GM23248 (cell line): Measurements from ENCODE around the gene SNX15. TPM values are rescaled to one million over a fixed set of nuclear protein-coding genes. Genes with fewer than 3 reads are reported as not detected.

Experiments used
- DNase-seq: peaks from one replicate; pipeline ENCODE4 v3.0.0-alpha.2; 2015
- H2AFZ ChIP-seq: fragments of 200-600 bp; sonication (generic); 2 replicates; pipeline ENCODE4 v1.6.1; 2016; ENCODE audit warnings: antibody characterized with exemption
- H3F3A ChIP-seq: fragments of 200-600 bp; sonication (generic); 2 replicates; pipeline ENCODE4 v1.6.1; 2016; ENCODE audit warnings: mild to moderate bottlenecking, antibody characterized with exemption, mixed run types; ENCODE audit not compliant: insufficient read depth
- H3K27ac ChIP-seq: fragments of 200-600 bp; sonication (generic); 2 replicates; pipeline ENCODE4 v1.5.1; 2016; ENCODE audit warnings: mild to moderate bottlenecking
- H3K27me3 ChIP-seq: fragments of 200-600 bp; sonication (generic); replicated peaks from 2 replicates; pipeline ENCODE4 v1.6.1; 2016; ENCODE audit warnings: mild to moderate bottlenecking; ENCODE audit not compliant: insufficient read depth
- H3K36me3 ChIP-seq: fragments of 200-600 bp; sonication (generic); 2 replicates; pipeline ENCODE4 v1.6.1; 2016; ENCODE audit warnings: low read depth, mild to moderate bottlenecking
- H3K4me1 ChIP-seq: fragments of 200-600 bp; sonication (generic); 2 replicates; pipeline ENCODE4 v1.6.1; 2016; ENCODE audit warnings: mild to moderate bottlenecking; ENCODE audit not compliant: insufficient read depth
- H3K4me2 ChIP-seq: fragments of 200-600 bp; sonication (generic); one replicate; pipeline ENCODE4 v1.6.1; 2016; ENCODE audit warnings: mild to moderate bottlenecking; ENCODE audit not compliant: unreplicated experiment
- H3K4me3 ChIP-seq: fragments of 200-600 bp; sonication (generic); 2 replicates; pipeline ENCODE4 v1.5.1; 2016; ENCODE audit warnings: mild to moderate bottlenecking
- H3K79me2 ChIP-seq: fragments of 200-600 bp; sonication (generic); 2 replicates; pipeline ENCODE4 v1.6.1; 2016; ENCODE audit warnings: mild to moderate bottlenecking; ENCODE audit not compliant: insufficient read depth
- H3K9ac ChIP-seq: fragments of 200-600 bp; sonication (generic); 2 replicates; pipeline ENCODE4 v1.6.1; 2016; ENCODE audit warnings: mild to moderate bottlenecking
- H3K9me2 ChIP-seq: fragments of 200-600 bp; sonication (generic); 2 replicates; pipeline ENCODE4 v1.6.1; 2016; ENCODE audit warnings: mixed run types, mild to moderate bottlenecking, moderate library complexity; ENCODE audit not compliant: insufficient read depth
- H3K9me3 ChIP-seq: fragments of 200-600 bp; sonication (generic); one replicate; pipeline ENCODE4 v1.6.1; 2017; ENCODE audit warnings: low read depth
- H4K20me1 ChIP-seq: fragments of 200-600 bp; sonication (generic); 2 replicates; pipeline ENCODE4 v1.6.0; 2016; ENCODE audit not compliant: insufficient read depth
- EZH2 ChIP-seq: fragments of 200-600 bp; sonication (generic); IDR thresholded peaks from 2 replicates; pipeline ENCODE4 v1.6.1; 2018; ENCODE audit warnings: antibody characterized with exemption, mild to moderate bottlenecking; ENCODE audit not compliant: insufficient read depth, poor library complexity, severe bottlenecking
- EZH2phosphoT487 ChIP-seq: fragments of 200-600 bp; sonication (generic); IDR thresholded peaks from 2 replicates; pipeline ENCODE4 v1.6.1; 2018; ENCODE audit warnings: antibody characterized with exemption, moderate library complexity, mild to moderate bottlenecking, low read depth; ENCODE audit not compliant: insufficient read depth
- WGBS, 2 experiments: methylation state at CpG; one replicate each; pipeline ENCODE4 v1.1.6; 2015 to 2017; ENCODE audit warnings: low lambda C conversion rate in 2 of 2, low coverage in 1 of 2; ENCODE audit errors: missing lambda C conversion rate in 2 of 2; 5-methylcytosine and 5-hydroxymethylcytosine counted together
- in situ Hi-C: fragments of 300-500 bp; cut with MboI; formaldehyde crosslinking; loops from 2 replicates; pipeline ENCODE4 v1.15.0; 2020
- polyA plus RNA-seq: library from polyadenylated mRNA; unstranded; fragments of >200 nt; fragmentation: Nextera tagmentation; extraction: Ambion mirVana; gene quantifications from 2 replicates; pipeline ENCODE4 v1.2.1, GENCODE V29; 2016
- total RNA-seq: library from RNA; depleted of rRNA; stranded (reverse); fragments of >200 nt; shearing (Covaris generic); gene quantifications from 2 replicates; pipeline ENCODE4 v1.2.3, GENCODE V29; 2014

Gene SNX15
- total and polyA plus RNA-seq, 2 experiments from 2014 or later, result 17.2 to 17.5 TPM

- H3K9ac ChIP-seq, result no peak overlapping the region
- in situ Hi-C loops, result no loop called here
- WGBS, 2 experiments, result 29 to 37% methylated on average over 3 of the region's 3 CpGs
- no peaks in the 10 kb centered on the region for H3K9me3 ChIP-seq
- no peak overlapping the region for H3K4me2 ChIP-seq
- H3K9me2 ChIP-seq, result no peaks in the 10 kb centered on the region
- H3K27ac ChIP-seq, result no peak overlapping the region
- TF ChIP-seq EZH2phosphoT487 (no peak), EZH2 (no peak)
- no peaks in the 10 kb centered on the region for H3K27me3 ChIP-seq
- DNase-seq, result no peak
- H3F3A ChIP-seq, result no peaks in the 10 kb centered on the region
- no peaks in the 10 kb centered on the region for H4K20me1 ChIP-seq
- H3K4me1 ChIP-seq, result no peaks in the 10 kb centered on the region
- H2AFZ ChIP-seq, result no peak overlapping the region
- H3K36me3 ChIP-seq, result no peaks in the 10 kb centered on the region
- no peaks in the 10 kb centered on the region for H3K79me2 ChIP-seq
- H3K4me3 ChIP-seq, result no peak overlapping the region
Observed at GRCh38 chr11:65063532-65063931, 36.3 kb downstream of the SNX15 start.

GRCh38 chr11:65064847-65065240 lies 37.6 kb downstream of the SNX15 start:
- no peak for DNase-seq
- Histone ChIP-seq H3K4me2 (no peak overlapping the region), H3K4me1 (no peaks in the 10 kb centered on the region), H3K4me3 (no peak overlapping the region), H3K9me2 (no peaks in the 10 kb centered on the region), H2AFZ (no peak overlapping the region), H3F3A (no peaks in the 10 kb centered on the region), H4K20me1 (no peaks in the 10 kb centered on the region), H3K9ac (no peak overlapping the region), H3K79me2 (no peaks in the 10 kb centered on the region), H3K27me3 (no peaks in the 10 kb centered on the region), H3K27ac (no peak overlapping the region), H3K36me3 (no peaks in the 10 kb centered on the region), H3K9me3 (no peaks in the 10 kb centered on the region)
- 72 to 73% methylated on average over 4 of the region's 4 CpGs for WGBS, 2 experiments
- in situ Hi-C loops, result no loop called here
- no peak for TF ChIP-seq EZH2phosphoT487

GRCh38 chr11:65065851-65066250 lies 38.6 kb downstream of the SNX15 start:
- in situ Hi-C loops, result no loop called here
- no peaks in the 10 kb centered on the region for H3F3A ChIP-seq
- H3K27me3 ChIP-seq, result no peaks in the 10 kb centered on the region
- WGBS, 2 experiments, result 60 to 63% methylated on average over 6 to 7 of the region's 7 CpGs
- no peak overlapping the region for H3K4me3 ChIP-seq
- no peak overlapping the region for H3K4me2 ChIP-seq
- no peaks in the 10 kb centered on the region for H3K9me3 ChIP-seq
- DNase-seq, result no peak
- H3K79me2 ChIP-seq, result no peaks in the 10 kb centered on the region
- no peak overlapping the region for H3K27ac ChIP-seq
- H3K9me2 ChIP-seq, result no peaks in the 10 kb centered on the region
- H2AFZ ChIP-seq, result no peak overlapping the region
- TF ChIP-seq EZH2phosphoT487, result no peak
- no peak for TF ChIP-seq EZH2
- H3K9ac ChIP-seq, result no peak overlapping the region
- H3K4me1 ChIP-seq, result no peaks in the 10 kb centered on the region
- no peaks in the 10 kb centered on the region for H4K20me1 ChIP-seq
- H3K36me3 ChIP-seq, result no peaks in the 10 kb centered on the region

GRCh38 chr11:65066315-65066714 lies 39.1 kb downstream of the SNX15 start:
- H2AFZ ChIP-seq, result no peak overlapping the region
- 56 to 60% methylated on average over 11 of the region's 11 CpGs for WGBS, 2 experiments

GRCh38 chr11:65066805-65067291 lies 39.6 kb downstream of the SNX15 start:
- H2AFZ ChIP-seq, result no peak overlapping the region
- WGBS, 2 experiments, result 39 to 45% methylated on average over 3 to 4 of the region's 4 CpGs
- H3K9ac ChIP-seq, result no peak overlapping the region
- no peaks in the 10 kb centered on the region for H3K36me3 ChIP-seq
- no peak for TF ChIP-seq EZH2phosphoT487
- no peak for TF ChIP-seq EZH2
- H3K79me2 ChIP-seq, result no peaks in the 10 kb centered on the region
- no peak overlapping the region for H3K4me2 ChIP-seq
- H3K27ac ChIP-seq, result no peak overlapping the region
- DNase-seq, result no peak
- H3K4me3 ChIP-seq, result no peak overlapping the region
- in situ Hi-C loops, result no loop called here
- no peaks in the 10 kb centered on the region for H4K20me1 ChIP-seq
- H3K9me2 ChIP-seq, result no peaks in the 10 kb centered on the region
- H3K9me3 ChIP-seq, result no peaks in the 10 kb centered on the region
- no peaks in the 10 kb centered on the region for H3K4me1 ChIP-seq
- H3K27me3 ChIP-seq, result no peaks in the 10 kb centered on the region
- H3F3A ChIP-seq, result no peaks in the 10 kb centered on the region

More at GRCh38 chr11:65066315-65066714, 39.1 kb downstream of the SNX15 start:
- Histone ChIP-seq H3K79me2 (no peaks in the 10 kb centered on the region), H3K36me3 (no peaks in the 10 kb centered on the region), H3K9me3 (no peaks in the 10 kb centered on the region), H3K9ac (no peak overlapping the region), H3K27me3 (no peaks in the 10 kb centered on the region), H3K4me2 (no peak overlapping the region), H3K4me1 (no peaks in the 10 kb centered on the region), H3K27ac (no peak overlapping the region), H4K20me1 (no peaks in the 10 kb centered on the region), H3K4me3 (no peak overlapping the region), H3F3A (no peaks in the 10 kb centered on the region), H3K9me2 (no peaks in the 10 kb centered on the region)
- DNase-seq, result no peak
- in situ Hi-C loops, result no loop called here
- no peak for TF ChIP-seq EZH2
- TF ChIP-seq EZH2phosphoT487, result no peak
